Fibroblast of skin of right biceps (primary cell): ENCODE measurements around the gene BCAS1.

Source experiments
- DNase-seq: peaks from one replicate; pipeline ENCODE4 v3.0.0-alpha.2; 2013

Gene BCAS1

DNA sequence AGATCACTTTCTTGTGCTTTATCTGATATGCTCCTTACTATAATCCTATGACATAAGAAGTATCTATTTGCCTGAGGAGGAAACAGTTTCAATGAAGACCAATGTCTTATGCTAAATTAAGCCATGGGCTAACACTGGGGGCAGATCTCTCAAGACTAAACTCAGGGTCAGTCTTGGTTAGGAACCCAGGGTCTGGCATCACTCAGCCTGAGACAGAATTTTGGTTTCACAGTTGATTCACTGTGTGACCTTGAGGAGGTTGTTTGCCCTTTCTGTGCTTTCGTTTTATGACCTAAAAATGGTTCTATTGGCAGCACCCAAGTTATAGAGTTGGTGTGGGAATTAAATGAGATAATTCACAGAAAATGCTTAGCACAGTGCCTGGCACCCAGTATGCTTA, 4.9 kb upstream of the BCAS1 start:
- DNase-seq = no peak

GRCh38 chr20:54074511-54074910, 4.1 kb upstream of the BCAS1 start:
- DNase-seq = no peak

GRCh38 chr20:54073288-54073687, 2.9 kb upstream of the BCAS1 start:
- DNase-seq = no peak

DNA sequence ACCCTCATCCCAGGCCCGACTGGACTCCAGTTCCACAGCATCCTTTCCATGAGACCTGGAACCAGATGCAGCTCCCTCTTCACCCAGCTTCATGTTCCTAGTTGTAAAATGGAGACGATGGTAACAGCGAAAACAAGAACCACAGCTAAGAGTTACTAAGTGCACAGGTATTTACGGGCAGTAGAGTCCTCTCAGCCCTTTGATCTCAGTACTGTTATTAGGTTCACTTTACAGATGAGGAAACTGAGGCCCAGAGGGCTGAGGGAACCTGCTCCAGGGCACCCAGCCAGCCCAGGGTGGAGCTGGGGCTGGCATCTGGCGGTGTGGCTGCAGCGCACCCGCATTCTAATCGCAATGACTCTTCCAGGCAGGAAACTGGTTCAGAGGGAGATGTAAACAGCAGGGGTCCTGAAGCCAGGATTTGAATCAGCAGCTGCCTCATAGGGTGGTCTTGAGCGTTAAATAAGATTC, 858 bp downstream of the BCAS1 start:
- no peak for DNase-seq

- no peak for DNase-seq
Measured at GRCh38 chr20:54068966-54069365, 1.4 kb downstream of the BCAS1 start.

- DNase-seq = no peak
Measured at GRCh38 chr20:54068495-54068894, 1.9 kb downstream of the BCAS1 start.

GRCh38 chr20:54067606-54068174, 2.7 kb downstream of the BCAS1 start:
- DNase-seq = peak; percentile 72

DNA sequence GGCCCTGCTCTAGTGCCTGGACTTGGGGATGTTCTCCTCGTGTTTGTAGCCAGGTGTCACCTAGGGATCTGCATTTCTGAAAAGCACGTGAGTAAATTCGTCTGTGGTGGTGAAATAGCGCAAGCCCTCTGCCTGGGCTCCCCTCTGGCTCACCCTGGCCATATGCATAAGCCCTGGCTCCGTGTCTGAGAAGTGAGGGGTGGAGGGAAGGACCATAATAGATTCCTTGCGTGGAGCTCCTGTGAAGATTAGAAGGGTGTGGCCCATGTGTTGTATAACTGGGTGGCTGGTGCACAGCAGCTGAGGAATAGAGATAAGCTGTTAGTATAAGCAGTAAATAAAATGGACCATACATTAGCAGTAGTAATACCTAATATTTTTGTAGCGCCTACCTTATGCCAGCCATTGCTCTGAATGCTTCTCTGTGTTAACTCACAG, 4.8 kb downstream of the BCAS1 start:
- no peak for DNase-seq

- DNase-seq = no peak
Measured at GRCh38 chr20:54064939-54065338, 5.5 kb downstream of the BCAS1 start.

GRCh38 chr20:54063992-54064676, 6.3 kb downstream of the BCAS1 start:
- DNase-seq = no peak

DNA sequence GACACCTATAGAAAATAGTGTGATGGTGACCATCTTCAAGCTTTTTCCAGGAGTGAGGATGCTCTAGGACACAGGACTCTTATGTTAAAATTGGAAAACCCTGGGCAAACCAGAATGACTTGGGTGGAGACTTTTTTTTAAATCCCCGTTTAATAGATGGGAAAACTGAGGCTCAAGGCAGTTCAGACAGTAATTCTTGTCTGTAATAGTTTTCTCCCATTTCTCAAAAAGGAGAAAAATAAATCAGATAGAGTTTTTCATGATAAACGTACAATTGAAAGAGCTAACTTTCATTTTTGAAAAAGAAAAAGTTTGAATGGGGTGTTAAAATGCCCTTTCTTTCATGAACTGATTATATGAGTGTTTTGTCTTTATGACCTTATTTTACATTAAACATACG, 6.8 kb downstream of the BCAS1 start:
- DNase-seq = no peak

DNA sequence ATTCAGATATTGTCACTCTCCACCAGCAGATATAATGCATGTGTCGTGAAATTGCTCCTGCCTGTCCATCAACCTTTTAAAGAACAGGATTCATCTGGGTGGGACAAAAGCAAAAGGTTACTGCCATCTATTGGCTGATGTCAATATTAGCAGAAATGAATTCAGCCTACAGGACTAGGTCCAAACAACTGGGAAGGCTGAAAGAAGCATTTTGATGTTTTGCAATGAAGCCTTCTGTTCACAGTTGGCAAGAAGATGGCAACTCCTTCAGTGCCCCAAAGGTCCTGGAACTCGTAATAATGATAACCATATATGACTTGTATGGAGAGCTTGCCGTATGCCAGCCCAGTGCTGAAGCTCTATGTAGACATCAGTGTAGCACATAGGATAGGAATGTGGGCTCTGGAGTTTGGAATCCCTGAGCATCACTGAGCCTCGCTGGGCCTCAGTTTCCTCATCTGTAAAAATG, 7.5 kb downstream of the BCAS1 start:
- DNase-seq = peak; percentile 69

- DNase-seq = peak; percentile 73
Measured at GRCh38 chr20:54061101-54061881, 9.1 kb downstream of the BCAS1 start.

DNA sequence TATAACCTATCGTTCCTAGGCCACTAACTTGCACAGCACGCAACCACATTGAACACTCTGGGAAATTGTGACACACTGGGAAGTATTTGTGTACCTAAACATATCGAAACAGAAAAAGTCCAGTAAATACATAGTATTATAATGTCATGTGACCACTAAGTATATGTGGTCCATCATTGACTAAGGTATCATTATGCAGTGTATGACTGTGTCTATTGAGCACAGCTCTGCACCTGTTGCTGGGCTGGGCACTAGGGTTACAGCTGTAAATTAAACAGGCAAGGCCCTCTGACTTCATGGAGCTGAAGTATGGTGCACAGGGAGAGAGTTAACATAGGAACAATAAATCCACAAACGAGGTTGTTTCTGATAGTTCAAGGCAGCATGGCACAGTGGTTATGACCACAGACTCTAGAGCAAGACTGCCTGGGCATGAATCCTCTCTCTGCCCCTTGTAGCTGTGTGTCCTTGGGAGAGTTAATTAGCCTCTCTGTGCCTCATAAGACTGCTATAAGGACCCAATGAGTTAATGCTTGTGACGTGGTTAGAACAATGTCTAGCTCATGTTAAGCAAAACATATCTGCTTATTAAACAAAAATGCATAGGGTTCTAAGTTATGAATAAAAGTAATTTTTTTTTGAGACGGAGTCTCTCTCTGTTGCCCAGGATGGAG, 10.6 kb downstream of the BCAS1 start:
- no peak for DNase-seq

GRCh38 chr20:54058420-54059139, 11.8 kb downstream of the BCAS1 start:
- DNase-seq = no peak

- peak; percentile 46 for DNase-seq
Measured at GRCh38 chr20:54056762-54057639, 13.4 kb downstream of the BCAS1 start.

- no peak for DNase-seq
Measured at GRCh38 chr20:54054516-54054915, 15.9 kb downstream of the BCAS1 start.

DNA sequence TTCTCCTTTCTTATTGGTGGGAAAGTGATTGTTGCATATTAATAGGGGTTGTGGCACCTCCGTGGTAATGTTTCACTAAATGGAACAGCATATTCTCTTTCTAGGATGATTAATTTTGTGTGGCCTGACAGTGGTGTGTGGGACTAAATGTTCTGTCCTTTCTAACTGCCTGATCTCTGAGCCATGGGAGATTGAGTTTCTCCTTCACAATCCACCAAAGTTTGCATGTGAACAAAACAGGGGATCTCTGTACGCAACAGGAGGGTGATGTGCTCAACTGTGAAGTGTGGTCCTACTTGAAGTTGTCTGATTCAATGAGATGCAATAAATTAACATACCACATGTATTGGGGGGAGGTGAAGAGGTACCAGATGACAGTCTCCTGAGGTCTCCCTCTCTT, 19.3 kb downstream of the BCAS1 start:
- peak; percentile 23 for DNase-seq

GRCh38 chr20:54048891-54049545, 21.4 kb downstream of the BCAS1 start:
- peak; percentile 56 for DNase-seq

DNA sequence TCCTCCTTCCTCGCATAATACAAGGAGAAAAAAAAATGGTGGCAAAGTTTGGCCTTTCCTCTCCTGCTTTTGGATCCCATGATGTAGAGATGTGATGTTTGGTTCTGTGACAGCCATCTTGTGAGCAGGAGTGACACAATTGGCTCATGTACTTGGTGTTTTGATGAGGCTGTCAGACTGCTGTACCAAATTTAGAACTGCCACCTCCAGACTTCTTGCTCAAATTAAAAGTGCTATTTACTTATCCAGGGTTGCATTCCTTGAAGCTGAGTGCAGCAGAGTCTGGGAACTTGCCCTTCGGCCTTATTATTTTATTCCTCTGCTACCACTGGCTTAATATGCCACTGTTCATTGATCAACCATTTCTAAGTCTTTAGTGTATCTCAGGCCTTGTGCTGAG, 21.9 kb downstream of the BCAS1 start:
- DNase-seq = peak; percentile 43

DNA sequence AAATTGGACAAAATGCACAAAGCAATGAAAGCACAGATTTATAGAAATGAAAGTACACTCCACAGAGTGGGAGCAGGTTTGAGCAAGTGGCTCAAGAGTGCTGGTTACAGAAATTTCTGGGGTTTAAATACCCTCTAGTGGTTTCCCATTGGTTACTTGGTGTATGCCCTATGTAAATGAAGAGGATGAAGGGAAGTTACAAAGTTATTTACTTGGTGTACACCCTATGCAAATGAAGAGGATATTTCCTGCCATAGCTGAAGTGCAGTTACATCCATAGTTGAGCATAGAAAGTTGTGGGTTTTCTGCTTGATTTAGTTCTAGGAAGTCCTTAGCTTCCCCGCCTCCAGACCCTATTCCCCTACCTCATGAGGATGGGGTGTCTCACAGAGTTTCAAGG, 22.7 kb downstream of the BCAS1 start:
- DNase-seq = no peak
